Measurements from ENCODE around the gene SORCS3.

DNA sequence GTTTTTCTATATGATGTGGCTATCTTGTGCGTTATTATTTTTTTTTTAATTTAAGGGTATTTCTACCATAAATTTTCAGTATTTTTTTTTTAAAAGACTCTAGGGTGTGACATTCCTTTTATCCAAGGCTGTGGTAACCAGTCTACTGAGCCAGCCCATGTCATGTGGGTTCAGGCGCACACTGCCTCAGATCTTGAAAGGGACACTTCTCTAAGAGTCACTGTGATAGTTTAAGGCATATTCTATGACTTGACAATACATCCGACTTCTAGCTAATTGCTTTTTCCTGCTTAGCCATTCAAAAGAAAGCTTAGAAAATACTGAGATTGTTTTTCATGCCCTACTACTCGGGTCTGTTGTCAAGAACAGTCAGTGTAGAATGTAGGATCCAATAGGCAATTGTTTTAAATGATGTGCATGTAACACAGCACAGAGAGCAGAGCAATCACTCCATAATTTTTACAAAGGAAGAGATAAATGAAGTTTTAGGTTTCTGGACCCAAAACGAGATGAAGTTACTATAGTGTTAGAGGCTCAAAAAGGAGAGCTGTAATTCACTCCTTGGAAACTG lies 263.7 kb downstream of the SORCS3 start:
- TF ChIP-seq, protein P1, sequence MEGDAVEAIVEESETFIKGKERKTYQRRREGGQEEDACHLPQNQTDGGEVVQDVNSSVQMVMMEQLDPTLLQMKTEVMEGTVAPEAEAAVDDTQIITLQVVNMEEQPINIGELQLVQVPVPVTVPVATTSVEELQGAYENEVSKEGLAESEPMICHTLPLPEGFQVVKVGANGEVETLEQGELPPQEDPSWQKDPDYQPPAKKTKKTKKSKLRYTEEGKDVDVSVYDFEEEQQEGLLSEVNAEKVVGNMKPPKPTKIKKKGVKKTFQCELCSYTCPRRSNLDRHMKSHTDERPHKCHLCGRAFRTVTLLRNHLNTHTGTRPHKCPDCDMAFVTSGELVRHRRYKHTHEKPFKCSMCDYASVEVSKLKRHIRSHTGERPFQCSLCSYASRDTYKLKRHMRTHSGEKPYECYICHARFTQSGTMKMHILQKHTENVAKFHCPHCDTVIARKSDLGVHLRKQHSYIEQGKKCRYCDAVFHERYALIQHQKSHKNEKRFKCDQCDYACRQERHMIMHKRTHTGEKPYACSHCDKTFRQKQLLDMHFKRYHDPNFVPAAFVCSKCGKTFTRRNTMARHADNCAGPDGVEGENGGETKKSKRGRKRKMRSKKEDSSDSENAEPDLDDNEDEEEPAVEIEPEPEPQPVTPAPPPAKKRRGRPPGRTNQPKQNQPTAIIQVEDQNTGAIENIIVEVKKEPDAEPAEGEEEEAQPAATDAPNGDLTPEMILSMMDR (IDR thresholded peaks at IDR 0.05) = no peak
- no peak for TF ChIP-seq EZH2 (IDR thresholded peaks at IDR 0.05; ENCODE audit: borderline replicate concordance, insufficient read depth, low read depth, low read length, poor library complexity, severe bottlenecking)

Data from B cell (primary cell).